GM19395 (cell line): Measurements from ENCODE around the gene PLPP2.

Experiments
- ATAC-seq: cut with Tn5 transposase; IDR thresholded peaks from one replicate; pipeline ENCODE4 v1.9.1; 2021; ENCODE audit warnings: mild to moderate bottlenecking, moderate library complexity; ENCODE audit not compliant: unreplicated experiment

PLPP2 gene

GRCh38 chr19:294341-294945 lies 3.2 kb upstream of the PLPP2 start:
- no peak for ATAC-seq

GRCh38 chr19:293436-294110 lies 2.4 kb upstream of the PLPP2 start:
- no peak for ATAC-seq

- no peak for ATAC-seq
Measured at GRCh38 chr19:292951-293350, 1.7 kb upstream of the PLPP2 start.

GRCh38 chr19:292281-292884 lies 1.2 kb upstream of the PLPP2 start:
- no peak for ATAC-seq

- no peak for ATAC-seq
Measured at GRCh38 chr19:291561-292280, 518 bp upstream of the PLPP2 start.

GRCh38 chr19:290372-291005 lies 714 bp downstream of the PLPP2 start:
- no peak for ATAC-seq

GRCh38 chr19:289651-290371 lies 1.4 kb downstream of the PLPP2 start:
- ATAC-seq, result no peak

- ATAC-seq, result no peak
Measured at GRCh38 chr19:288911-289310, 2.3 kb downstream of the PLPP2 start.

- no peak for ATAC-seq
Measured at GRCh38 chr19:287381-287871, 3.8 kb downstream of the PLPP2 start.

- ATAC-seq, result no peak
Measured at GRCh38 chr19:283395-283794, 7.8 kb downstream of the PLPP2 start.

- no peak for ATAC-seq
Measured at GRCh38 chr19:282501-282900, 8.7 kb downstream of the PLPP2 start.

- no peak for ATAC-seq
Measured at GRCh38 chr19:281992-282391, 9.2 kb downstream of the PLPP2 start.

GRCh38 chr19:281156-281853 lies 9.9 kb downstream of the PLPP2 start:
- ATAC-seq, result no peak

GRCh38 chr19:280541-281009 lies 10.6 kb downstream of the PLPP2 start:
- no peak for ATAC-seq

- ATAC-seq, result no peak
Measured at GRCh38 chr19:279656-280055, 11.5 kb downstream of the PLPP2 start.

GRCh38 chr19:279231-279630 lies 12.0 kb downstream of the PLPP2 start:
- no peak for ATAC-seq

- no peak for ATAC-seq
Measured at GRCh38 chr19:277581-278165, 13.5 kb downstream of the PLPP2 start.

- ATAC-seq, result no peak
Measured at GRCh38 chr19:277131-277530, 14.1 kb downstream of the PLPP2 start.

- ATAC-seq, result no peak
Measured at GRCh38 chr19:275958-276646, 15.1 kb downstream of the PLPP2 start.
